GM21423 (cell line): ENCODE results near the gene NR1I2.

ENCODE experiments used
- ATAC-seq: cut with Tn5 transposase; IDR thresholded peaks from one replicate; pipeline ENCODE4 v1.9.1; 2021; ENCODE audit warnings: mild to moderate bottlenecking, moderate library complexity; ENCODE audit not compliant: unreplicated experiment

The NR1I2 gene

DNA sequence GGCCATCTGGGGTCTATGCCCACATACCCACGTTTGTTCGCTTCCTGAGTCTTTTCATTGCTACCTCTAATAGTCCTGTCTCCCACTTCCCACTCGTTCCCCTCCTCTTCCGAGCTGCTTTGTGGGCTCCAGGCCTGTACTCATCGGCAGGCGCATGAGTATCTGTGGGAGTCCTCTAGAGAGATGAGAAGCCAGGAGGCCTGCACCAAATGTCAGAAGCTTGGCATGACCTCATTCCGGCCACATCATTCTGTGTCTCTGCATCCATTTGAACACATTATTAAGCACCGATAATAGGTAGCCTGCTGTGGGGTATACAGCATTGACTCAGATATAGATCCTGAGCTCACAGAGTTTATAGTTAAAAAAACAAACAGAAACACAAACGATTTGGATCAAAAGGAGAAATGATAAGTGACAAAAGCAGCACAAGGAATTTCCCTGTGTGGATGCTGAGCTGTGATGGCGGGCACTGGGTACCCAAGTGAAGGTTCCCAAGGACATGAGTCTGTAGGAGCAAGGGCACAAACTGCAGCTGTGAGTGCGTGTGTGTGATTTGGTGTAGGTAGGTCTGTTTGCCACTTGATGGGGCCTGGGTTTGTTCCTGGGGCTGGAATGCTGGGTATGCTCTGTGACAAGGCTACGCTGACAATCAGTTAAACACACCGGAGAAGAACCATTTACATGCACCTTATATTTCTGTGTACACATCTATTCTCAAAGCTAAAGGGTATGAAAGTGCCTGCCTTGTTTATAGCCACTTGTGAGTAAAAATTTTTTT, 35.9 kb downstream of the NR1I2 start:
- no peak for ATAC-seq

DNA sequence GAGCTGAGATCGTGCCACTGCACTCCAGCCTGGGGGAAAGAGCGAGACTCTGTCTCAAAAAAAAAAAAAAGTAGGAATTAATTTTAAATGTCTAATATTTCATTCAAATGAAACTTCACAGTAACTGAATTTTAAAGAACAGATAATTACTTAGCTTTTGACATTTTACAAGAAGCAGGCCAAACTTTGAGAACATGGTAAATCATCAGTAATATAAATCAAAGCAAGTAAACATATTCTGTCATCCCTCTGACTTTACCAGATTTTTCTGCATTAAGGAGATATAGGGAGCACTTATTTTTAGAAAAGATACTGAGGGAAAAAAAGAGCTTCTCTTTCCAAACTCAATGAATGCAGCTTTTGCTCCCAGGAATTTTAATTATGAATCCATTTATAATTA, 37.0 kb downstream of the NR1I2 start:
- ATAC-seq, result no peak

DNA sequence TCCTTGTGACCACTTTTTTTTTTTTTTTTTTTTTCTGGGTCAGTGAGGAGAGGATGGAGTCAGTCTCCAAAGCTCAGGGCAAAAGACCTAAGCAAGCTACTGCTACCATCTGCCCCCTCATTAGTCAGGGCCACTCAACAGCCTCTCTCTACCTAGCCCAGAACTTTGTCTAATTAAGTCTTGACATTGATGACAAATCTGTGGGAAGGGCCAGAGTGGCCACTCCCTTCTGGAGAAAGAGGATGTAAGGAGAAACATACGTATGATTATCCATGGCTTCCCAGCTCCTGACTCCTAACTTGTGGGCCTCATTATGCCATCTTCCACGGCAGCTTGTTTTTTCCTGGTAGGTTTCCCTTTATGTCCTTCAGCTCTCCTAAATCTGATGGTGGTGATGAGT, 37.9 kb downstream of the NR1I2 start:
- no peak for ATAC-seq

DNA sequence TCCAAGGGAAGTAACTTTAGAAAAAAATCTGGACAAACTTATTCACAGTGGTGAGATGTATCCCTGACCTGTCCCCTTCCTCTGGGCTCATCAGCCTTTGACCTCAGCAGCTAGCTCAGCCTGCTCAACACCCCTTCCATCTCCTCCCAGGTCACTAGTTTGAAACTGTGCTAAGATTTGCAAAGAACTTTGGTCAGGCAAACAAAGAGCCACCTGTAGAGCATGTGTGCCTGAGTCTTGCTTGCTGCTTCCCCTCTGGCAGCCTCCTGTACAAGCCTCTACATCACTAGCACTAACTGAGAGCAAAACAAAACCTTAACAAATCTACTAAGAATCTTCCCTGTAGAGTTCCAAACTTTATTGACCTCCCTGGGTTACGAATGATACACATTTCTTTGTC, 43.9 kb downstream of the NR1I2 start:
- ATAC-seq, result no peak

DNA sequence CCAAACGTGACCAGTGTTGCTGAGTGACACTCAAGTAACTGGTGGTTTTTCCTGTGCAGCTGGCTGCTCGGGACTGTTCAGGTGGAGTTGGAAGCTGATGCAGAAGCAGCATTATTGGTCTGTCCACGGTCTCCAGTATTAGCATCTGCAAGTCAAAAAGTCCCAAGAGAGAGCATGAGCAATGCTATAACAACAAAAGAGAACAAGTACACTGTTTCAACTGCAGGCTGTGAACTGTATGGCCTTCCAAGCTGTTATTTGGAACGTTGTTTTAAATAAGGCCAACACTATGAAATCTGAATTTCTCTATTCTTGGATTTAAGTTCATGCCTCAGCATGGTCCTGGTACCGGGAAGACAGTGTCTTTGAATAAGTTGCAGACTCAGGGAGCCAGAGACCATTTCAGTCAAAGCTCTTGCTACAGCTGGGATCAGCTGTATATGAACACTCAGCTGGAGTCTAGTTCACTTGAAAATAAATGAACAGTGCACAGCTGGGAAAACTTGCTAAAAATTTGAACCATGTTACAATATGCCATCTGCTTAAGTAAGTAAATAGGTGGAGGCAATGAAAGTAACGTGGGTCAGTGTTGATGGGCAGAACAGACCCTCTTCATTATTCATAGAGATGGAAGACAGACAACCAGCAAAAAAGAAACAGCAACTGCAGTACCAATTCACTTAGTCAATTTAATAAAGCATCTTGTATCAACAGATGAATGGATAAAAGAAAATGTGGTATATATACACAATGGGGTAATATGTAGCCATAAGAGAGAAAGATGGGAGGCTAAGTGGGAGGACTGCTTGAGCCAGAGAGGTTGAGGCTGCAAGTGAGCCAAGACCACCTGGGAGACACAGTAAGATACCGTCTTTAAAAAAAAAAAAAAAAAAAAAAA, 45.1 kb downstream of the NR1I2 start:
- ATAC-seq, result no peak

DNA sequence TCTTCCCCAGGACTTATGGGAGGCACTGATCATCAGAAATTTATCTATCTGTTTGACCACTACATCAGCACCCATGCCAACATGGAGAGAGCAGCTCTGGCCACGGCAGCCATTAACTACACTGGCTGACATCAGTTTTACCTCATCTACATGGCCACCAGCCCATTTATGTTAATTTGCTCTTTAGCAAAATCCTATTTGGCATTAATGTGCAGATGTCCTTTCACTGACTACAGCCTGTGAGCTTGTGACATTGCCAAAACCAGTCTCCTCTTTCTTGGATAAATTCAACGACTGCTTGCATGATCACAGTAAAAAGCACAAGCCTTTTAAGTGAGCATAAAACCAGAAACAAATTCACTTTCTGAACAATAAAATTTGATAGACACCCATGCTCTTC, 47.5 kb downstream of the NR1I2 start:
- ATAC-seq, result no peak

DNA sequence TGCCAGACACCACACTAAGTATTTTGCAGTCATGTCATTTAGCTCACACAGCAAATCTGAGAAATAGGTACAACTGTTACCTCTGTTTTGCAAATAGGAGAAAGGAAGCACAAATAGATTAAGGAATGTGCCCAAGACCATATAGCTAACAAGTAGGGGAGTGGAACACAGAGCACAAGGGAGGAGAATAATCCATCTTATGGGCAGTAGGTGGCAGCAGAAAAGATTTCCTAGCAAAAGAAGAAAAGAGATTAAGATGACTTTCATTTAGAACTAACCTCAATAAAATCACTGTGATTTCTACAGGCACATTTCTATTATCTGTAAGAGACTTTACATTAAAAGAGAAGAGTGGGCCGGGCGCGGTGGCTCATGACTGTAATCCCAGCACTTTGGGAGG, 49.1 kb downstream of the NR1I2 start:
- ATAC-seq, result no peak

DNA sequence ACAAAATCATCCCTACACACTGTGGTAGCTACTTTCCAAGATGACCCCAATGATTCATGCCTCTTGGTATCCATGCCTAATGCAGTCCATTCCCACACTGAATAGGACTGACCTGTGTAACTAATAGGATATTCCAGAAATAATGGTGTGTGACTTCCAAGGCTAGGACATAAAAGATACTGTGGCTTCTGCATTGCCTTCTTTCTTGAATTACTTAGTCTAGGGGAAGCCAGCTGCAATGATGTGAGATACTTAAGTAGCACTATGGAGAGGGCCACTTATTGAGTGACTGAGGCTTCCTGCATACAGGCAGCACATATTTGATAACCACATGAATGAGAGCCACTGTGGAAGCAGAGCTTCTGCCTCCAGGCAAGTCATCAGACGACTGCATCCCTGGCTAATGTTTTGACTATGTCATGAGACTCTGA, 50.1 kb downstream of the NR1I2 start:
- ATAC-seq, result no peak

DNA sequence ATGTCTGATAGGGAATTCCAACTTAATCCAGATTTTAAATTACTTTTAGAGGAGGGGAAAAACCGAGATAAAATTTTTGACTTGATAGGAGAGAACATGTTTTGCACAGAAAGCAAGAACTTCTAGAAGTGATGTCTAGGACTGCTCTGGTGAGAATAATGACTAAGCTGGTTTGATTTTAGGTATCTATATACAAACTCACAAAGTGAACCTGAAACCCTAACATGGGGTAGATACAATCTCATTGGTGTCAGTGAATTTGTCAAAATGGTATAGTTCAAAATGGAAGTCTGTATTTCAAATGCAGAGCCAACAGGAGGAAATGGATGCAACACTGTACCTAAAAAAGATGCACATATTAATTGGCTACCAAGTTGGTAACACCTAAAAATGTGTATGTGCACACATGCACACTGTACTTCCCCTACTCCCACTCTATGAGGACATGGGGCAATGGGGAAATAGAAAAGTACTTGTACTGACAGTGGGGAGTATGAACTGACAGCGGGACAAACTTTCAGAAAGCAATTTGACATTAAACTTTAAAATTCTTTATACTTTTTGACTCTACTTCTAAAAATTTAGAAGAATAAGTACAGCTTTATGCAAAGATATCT, 53.0 kb downstream of the NR1I2 start:
- no peak for ATAC-seq

DNA sequence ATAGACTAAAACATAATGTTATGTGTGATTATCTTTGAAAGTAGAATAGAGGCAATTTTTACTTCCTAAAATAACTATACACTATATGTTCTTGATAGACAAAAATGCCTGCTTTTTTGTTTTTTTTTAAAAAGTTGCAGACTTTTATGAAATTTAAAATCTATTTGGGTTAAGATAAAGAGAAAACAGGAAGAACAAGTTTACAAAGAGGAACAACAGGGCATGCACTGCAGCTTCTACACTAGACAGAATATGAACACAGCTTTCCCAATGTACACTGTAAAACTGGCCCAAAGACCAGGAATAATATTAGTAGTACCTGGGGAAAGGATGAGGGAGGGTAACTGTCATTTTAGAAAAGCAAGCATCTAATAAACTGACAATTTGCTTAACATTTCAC, 53.7 kb downstream of the NR1I2 start:
- ATAC-seq, result no peak

DNA sequence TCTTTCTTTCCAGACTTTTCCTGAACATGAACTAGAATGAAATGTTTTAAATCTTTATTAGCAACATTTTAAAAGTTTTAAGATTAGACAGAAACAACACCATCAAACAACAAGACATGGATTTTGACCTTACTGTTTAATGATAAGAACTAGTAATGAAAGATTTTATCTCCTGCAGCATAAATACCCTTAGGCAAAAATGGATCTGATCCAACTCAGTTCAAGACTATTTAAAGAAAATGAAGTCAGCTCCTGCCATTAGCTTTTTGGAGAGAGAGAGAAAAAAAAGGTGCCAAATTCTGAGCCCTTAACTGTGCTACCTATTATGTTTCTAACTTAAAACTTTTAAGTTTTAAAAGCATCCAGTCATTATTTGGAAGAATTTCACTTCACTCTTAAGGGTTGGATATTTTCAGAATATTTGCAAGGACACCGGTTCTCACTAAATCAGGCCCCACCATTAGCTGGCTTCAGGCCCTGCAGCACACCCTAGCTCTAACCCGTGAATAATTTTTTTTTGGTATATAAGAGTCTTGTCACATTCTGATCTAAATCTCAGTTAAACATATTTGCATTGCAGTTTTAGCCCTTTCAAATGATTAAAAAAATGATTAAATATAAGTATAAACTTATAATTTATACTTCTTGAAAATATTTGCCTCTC, 60.0 kb downstream of the NR1I2 start:
- no peak for ATAC-seq

DNA sequence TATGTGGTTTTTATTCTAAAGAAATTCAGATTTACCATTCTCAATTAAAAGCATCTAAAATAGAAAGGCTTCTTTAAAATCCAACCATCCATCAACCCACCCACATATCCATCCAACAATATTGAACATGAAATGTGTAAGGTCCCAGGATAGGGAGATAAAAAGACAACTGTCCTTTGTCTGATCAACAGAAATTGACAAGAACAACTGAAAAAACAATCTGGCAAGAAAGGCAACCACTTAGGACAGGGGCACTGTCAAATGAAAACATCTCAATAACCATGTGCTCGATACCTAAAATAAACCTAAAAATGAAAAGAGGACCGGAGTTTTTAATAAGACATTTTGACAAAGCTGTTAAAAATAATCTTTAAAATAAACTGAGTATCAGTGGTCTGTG, 67.2 kb downstream of the NR1I2 start:
- ATAC-seq, result no peak

DNA sequence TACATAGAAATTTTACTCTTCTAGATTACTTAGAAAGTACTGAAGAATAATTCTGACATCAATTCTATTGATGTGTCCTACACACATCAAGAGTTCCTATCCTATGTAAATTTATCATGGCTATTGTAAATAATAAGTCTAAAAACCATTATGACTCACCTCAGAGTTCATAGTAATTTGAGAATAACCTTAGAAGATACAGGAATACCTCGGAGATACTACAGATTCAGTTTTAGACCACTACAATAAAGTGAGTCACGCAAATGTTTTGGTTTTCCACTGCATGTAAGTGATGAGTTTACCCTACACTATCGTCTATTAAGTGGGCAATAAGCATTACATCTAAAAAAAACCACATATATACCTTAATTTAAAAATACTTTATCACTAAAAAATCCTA, 74.8 kb downstream of the NR1I2 start:
- no peak for ATAC-seq

DNA sequence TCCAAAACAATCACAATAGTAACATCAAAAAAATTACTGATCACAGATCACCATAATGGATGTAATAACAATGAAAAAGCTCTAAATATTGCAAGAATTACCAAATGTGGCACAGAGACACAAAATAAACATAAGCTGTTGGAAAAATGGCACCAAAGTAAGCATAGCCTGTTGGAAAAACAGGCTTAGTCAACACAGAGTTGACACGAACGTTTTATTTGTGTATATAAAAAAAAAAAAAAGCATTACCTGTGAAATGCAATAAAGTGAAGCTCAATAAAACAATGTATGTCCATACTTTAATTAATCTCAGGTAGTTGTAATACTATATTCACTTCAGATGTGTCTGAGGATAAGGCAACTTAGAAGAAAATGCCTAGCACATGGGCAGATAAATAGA, 77.1 kb downstream of the NR1I2 start:
- no peak for ATAC-seq

DNA sequence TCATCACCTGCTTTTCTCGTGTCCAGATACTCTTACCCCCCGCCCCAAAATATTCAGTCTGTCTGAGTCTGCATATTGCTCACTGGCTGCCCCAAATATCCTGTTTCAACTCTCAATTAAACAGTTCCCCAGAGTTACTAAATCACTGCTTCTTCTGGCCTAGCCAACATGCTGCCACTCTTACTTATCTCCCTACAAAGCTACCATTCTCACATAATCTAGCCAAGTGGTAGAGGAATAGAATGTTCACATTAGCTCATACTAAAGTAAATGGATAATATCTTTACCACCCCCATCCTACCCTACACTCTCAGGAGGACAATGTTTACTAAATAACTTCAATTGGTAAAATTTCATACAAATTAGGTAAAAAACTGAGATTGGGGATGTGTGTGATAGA, 77.8 kb downstream of the NR1I2 start:
- no peak for ATAC-seq

DNA sequence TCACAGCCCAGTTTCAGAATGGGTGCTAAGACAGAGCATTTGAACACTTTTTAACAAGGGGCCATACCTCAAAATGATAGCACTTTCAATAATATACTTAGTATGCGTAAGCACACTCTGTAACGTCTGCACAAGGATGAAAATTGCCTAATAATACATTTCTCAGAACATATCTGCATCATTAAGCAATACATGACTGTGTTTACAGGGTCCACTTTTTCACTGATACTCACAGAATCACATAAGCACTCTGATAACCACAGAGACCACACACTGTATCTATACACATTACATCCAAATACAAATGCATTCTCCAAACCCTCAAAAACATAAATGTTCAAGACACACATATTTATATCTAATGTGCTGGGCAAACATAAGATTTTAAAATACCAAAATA, 79.8 kb downstream of the NR1I2 start:
- no peak for ATAC-seq

DNA sequence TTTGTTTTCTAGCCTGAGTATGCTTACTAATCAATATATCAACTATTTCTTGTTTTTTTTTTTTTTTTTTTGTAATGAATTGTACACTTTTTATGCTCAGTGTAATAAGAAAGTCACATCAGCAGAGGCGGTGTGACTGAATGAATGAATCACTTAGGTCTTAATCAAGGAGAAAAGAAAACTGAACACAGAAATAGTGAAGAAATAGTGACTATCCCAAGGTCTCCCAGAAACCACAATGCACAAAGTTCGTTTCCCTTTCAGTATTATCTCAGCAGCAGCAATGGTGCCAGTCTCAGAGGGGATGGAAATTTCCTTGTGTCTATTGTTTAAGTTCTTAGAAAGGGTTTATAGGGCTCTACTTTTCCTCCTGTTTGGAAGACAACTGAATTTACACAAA, 80.7 kb downstream of the NR1I2 start:
- ATAC-seq, result no peak

DNA sequence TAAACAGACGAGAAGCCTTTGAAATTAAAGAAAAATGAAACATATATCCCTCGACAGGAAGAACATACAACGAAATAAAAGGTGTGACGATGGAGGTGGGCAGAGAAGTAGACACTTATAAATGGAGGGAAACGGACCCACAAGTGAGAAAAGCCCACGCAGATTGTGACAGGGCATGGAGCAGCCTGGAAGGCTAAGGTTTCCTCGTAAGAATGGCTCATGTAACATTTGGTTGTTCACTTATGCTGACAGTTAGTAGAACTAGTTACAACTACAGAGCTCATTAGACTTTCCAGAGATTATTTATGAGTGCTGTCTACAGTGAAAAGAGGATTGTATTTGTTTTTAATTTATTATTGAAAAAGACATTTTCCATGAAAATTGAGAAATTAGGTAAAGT, 82.6 kb downstream of the NR1I2 start:
- ATAC-seq, result no peak
